A673 (cell line): Measurements from ENCODE around the gene SAMD11. TPM values are rescaled to one million over a fixed set of nuclear protein-coding genes. Genes with fewer than 3 reads are reported as not detected.

Experiments
- BruUV-seq: library from RNA; stranded (reverse); fragments of 400-500 nt; replicated peaks from 2 replicates; lab custom pipeline; 2021; lab: Mats Ljungman, UMichigan
- CTCF ChIA-PET: fragments of 300-600 bp; sonication (Branson Sonifier 250); formaldehyde crosslinking; loops from one replicate; lab custom pipeline; 2022; ENCODE audit warnings: antibody characterized with exemption; lab: Charles Lee
- POLR2A ChIA-PET: fragments of 300-600 bp; sonication (Branson Sonifier 250); formaldehyde crosslinking; loops from one replicate; lab custom pipeline; 2022; ENCODE audit warnings: antibody characterized with exemption; ENCODE audit not compliant: low non-redundant PET; lab: Charles Lee
- DNase-seq: peaks from one replicate; pipeline ENCODE4 v3.0.0-alpha.2; 2015; ENCODE audit warnings: low spot score
- H3K27ac ChIP-seq: fragments of 200-600 bp; sonication (generic); 2 replicates; pipeline ENCODE4 v1.5.1; 2016; ENCODE audit warnings: mixed run types, low read depth, mild to moderate bottlenecking, mixed read lengths, antibody characterized with exemption, low read length; ENCODE audit not compliant: poor library complexity, severe bottlenecking
- H3K27me3 ChIP-seq: fragments of 200-600 bp; sonication (generic); replicated peaks from 2 replicates; pipeline ENCODE4 v1.6.1; 2017; ENCODE audit warnings: mixed run types, low read depth, mild to moderate bottlenecking, mixed read lengths, antibody characterized with exemption, low read length; ENCODE audit not compliant: insufficient read depth, poor library complexity
- H3K36me3 ChIP-seq: fragments of 200-600 bp; sonication (generic); 2 replicates; pipeline ENCODE4 v1.6.1; 2016; ENCODE audit warnings: mixed run types, mild to moderate bottlenecking, mixed read lengths, antibody characterized with exemption, low read length; ENCODE audit not compliant: insufficient read depth, poor library complexity, severe bottlenecking
- H3K4me1 ChIP-seq: fragments of 200-600 bp; sonication (generic); 2 replicates; pipeline ENCODE4 v1.6.1; 2017; ENCODE audit warnings: mixed run types, mild to moderate bottlenecking, mixed read lengths, antibody characterized with exemption, low read length; ENCODE audit not compliant: insufficient read depth, poor library complexity, severe bottlenecking
- H3K4me3 ChIP-seq: fragments of 200-600 bp; sonication (generic); 2 replicates; pipeline ENCODE4 v1.5.1; 2016; ENCODE audit warnings: low read depth, mixed run types, mild to moderate bottlenecking, mixed read lengths, low read length; ENCODE audit not compliant: poor library complexity, severe bottlenecking
- H3K9me3 ChIP-seq: fragments of 200-600 bp; sonication (generic); 2 replicates; pipeline ENCODE4 v1.6.1; 2016; ENCODE audit warnings: mixed run types, low read depth, mild to moderate bottlenecking, mixed read lengths, antibody characterized with exemption, low read length; ENCODE audit not compliant: poor library complexity, severe bottlenecking
- CTCF ChIP-seq: fragments of 300-800, 200-600 bp; sonication (generic); conservative IDR thresholded peaks from 2 replicates; pipeline ENCODE4 v1.5.1; 2017; ENCODE audit warnings: low read depth, mild to moderate bottlenecking, antibody characterized with exemption, low read length, moderate library complexity, mixed read lengths
- EZH2 ChIP-seq: fragments of 200-600 bp; sonication (generic); IDR thresholded peaks from 2 replicates; pipeline ENCODE4 v1.6.1; 2017; ENCODE audit warnings: borderline replicate concordance, low read depth, mild to moderate bottlenecking, mixed read lengths, antibody characterized with exemption, low read length; ENCODE audit not compliant: poor library complexity, severe bottlenecking
- intact Hi-C: fragments of 100-400 bp; cut with micrococcal nuclease; formaldehyde crosslinking; loops from one replicate; pipeline ENCODE4 v1.10.0; 2022; ENCODE audit not compliant: unreplicated experiment
- total RNA-seq: library from RNA; stranded (reverse); gene quantifications from 2 replicates; pipeline ENCODE4 v1.2.3, GENCODE V29; 2021

The SAMD11 gene
- total RNA-seq, 1 experiment from 2014 or later: 28.4 TPM

DNA sequence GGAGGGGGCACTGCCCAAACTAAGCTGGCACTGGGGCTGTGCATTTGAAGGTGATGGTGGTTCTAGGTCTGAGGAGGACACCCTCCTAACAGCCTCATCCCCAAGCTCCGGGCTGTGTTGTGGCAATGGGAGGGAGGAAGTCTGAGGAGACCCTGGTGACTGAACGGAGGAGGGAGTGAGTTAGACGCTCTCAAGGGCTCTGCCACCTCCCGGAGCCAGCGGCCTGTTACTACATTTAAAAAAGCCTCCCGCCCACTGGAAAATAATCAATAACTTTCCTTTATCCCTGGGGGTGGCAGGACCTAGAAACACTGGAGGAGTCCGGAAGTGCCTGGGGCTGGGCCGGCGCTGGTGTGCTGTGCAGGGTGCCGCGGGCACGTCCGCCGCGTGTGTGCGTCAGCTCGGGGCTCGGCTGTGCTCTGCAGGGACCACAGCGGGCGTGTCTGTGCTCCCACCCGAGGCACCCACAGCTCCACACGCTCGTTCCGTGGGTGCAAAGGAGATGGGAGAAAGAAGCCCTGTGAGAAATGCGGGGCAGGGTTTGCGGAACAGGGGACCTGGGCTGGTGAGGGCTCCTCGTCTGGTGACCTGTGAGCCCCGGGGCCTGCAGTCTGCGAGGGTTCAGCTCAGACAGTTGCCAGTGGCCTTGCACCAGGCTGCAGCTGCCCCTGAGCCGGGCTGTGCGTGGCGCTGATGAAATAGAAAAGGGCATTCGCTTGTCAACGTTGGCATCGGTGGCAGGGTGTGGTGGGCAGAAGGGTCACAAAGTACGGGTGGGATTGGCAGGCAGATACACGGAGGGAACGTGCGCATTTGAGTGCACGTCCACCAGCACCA, 5.3 kb downstream of the SAMD11 start:
- Histone ChIP-seq H3K36me3 (no peaks in the 10 kb centered on the region), H3K9me3 (no peaks in the 10 kb centered on the region), H3K4me1 (peaks cover 41% of the 10 kb centered on the region), H3K27ac (no peak overlapping the region), H3K27me3 (no peaks in the 10 kb centered on the region), H3K4me3 (no peak overlapping the region)
- POLR2A ChIA-PET: no interaction called here
- no TSS peak for BruUV-seq
- CTCF ChIA-PET: interaction anchor here (1.2 kb wide), 1 partner anchor 11 kb away, joined by 3 read pairs; no protein-coding TSS in a partner anchor
- DNase-seq: peak; percentile 55
- TF ChIP-seq EZH2 (no peak), CTCF (no peak; the same call in 1 of the 2 replicates)
- intact Hi-C loops: no loop called here

GRCh38 chr1:929712-930632, 6.2 kb downstream of the SAMD11 start:
- ChIA-PET POLR2A (no interaction called here), CTCF (no interaction called here)
- intact Hi-C loops: no loop called here
- H3K27ac ChIP-seq: no peak overlapping the region
- no peaks in the 10 kb centered on the region for H3K27me3 ChIP-seq
- no peak for DNase-seq
- H3K36me3 ChIP-seq: no peaks in the 10 kb centered on the region
- TF ChIP-seq CTCF (no peak), EZH2 (no peak)
- no peaks in the 10 kb centered on the region for H3K9me3 ChIP-seq
- no TSS peak for BruUV-seq
- peaks cover 44% of the 10 kb centered on the region for H3K4me1 ChIP-seq
- H3K4me3 ChIP-seq: no peak overlapping the region

GRCh38 chr1:930633-931138, 7.0 kb downstream of the SAMD11 start:
- no TSS peak for BruUV-seq
- H3K4me1 ChIP-seq: peaks cover 51% of the 10 kb centered on the region
- TF ChIP-seq CTCF (no peak), EZH2 (no peak)
- H3K4me3 ChIP-seq: no peak overlapping the region
- no peaks in the 10 kb centered on the region for H3K36me3 ChIP-seq
- DNase-seq: no peak
- H3K9me3 ChIP-seq: no peaks in the 10 kb centered on the region
- no peak overlapping the region for H3K27ac ChIP-seq
- intact Hi-C loops: no loop called here
- H3K27me3 ChIP-seq: no peaks in the 10 kb centered on the region
- ChIA-PET POLR2A (no interaction called here), CTCF (no interaction called here)
